Cardiac fibroblast (primary cell): ENCODE measurements around the gene PHACTR1.

Source experiments
- DNase-seq, 2 donors: peaks; one replicate each; pipeline versions ENCODE4 v3.0.0 to v3.0.0-alpha.2; 2010; ENCODE audit warnings: low read depth in 2 of 2
- H3K4me3 ChIP-seq, 2 donors: replicated peaks in 1 of 2; 1 replicate in 1 of 2; 2 replicates in 1 of 2; pipeline ENCODE4 v1.5.1; 2011; ENCODE audit warnings: low read depth in 2 of 2, low read length in 2 of 2, mild to moderate bottlenecking in 2 of 2, moderate library complexity in 1 of 2
- CTCF ChIP-seq: IDR thresholded peaks from one replicate; pipeline ENCODE4 v1.5.1; 2011; ENCODE audit warnings: low read depth, mild to moderate bottlenecking, low read length, inconsistent platforms

PHACTR1 gene

GRCh38 chr6:12891595-12891994, 175.0 kb downstream of the PHACTR1 start:
- DNase-seq = no peak
- TF ChIP-seq CTCF = no peak
- H3K4me3 ChIP-seq = no peak overlapping the region

- DNase-seq = no peak
- TF ChIP-seq CTCF = no peak
- H3K4me3 ChIP-seq = no peak overlapping the region
Measured at GRCh38 chr6:12892151-12892550, 175.6 kb downstream of the PHACTR1 start.

GRCh38 chr6:12893036-12893435, 176.5 kb downstream of the PHACTR1 start:
- no peak for TF ChIP-seq CTCF
- DNase-seq = no peak
- H3K4me3 ChIP-seq = no peak overlapping the region

GRCh38 chr6:12895721-12896120, 179.2 kb downstream of the PHACTR1 start:
- no peak overlapping the region for H3K4me3 ChIP-seq
- no peak for DNase-seq
- TF ChIP-seq CTCF = no peak

GRCh38 chr6:12896208-12896733, 179.7 kb downstream of the PHACTR1 start:
- DNase-seq = no peak
- no peak overlapping the region for H3K4me3 ChIP-seq
- TF ChIP-seq CTCF = no peak

GRCh38 chr6:12898603-12899002, 182.0 kb downstream of the PHACTR1 start:
- no peak for DNase-seq
- no peak overlapping the region for H3K4me3 ChIP-seq
- no peak for TF ChIP-seq CTCF
